ENCODE data around the gene OPCML.

The OPCML gene

DNA sequence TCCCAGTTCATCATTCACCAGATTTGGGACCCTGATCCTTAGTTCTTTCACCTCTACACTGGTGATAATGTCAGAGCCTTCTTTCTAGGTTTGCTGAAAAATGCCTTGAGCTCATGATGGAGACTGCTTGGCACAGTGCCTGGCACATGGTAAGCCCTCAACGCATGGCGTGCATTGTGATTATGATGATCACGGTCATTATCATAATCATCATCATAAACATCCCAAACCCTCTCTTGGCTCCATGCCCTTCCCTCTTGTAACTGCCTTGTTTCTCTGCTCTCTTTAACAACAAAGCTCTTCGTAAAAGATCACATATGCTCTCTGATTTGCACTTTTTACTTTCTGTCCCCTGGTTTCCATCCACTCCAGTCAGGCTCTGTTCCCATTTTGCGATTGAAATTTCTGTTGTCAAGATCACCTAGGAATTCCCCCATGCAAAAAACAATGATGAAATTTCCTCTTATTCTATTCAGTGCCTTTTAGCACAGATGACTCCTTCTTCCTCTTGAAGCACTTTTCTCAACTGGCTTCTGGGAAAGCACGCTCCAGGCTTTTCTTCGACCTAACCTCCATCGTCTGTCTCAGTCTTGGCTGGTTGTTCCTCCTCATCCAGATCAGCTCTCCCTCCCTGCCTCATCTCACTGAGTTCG is 479.1 kb downstream of the OPCML start:
- TF ChIP-seq ZNF274 (IDR thresholded peaks at IDR 0.05; ENCODE audit: low read depth, low read length) = no peak
- H3K4me3 ChIP-seq (ENCODE audit: low read length) = no peak overlapping the region

DNA sequence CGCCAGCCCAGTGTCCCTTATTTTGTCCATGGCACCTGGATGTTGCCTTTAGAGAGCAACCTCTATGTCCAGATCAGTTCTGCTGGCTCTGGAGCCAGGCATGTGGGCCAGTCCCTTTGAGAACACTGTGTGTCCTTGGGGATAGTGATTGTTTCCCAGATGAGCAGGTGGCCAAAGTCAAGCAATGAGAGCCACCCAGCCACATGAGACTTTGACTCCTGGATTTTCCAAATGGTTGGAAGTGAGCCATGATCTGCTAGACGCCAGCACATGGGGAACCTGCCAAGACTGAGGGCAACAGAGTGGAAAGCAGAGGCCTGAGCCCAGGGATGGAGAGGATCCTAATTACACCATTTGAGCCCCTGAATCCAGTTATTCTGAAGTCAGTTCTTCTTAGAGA is 479.8 kb downstream of the OPCML start:
- H3K4me3 ChIP-seq (ENCODE audit: low read length) = no peak overlapping the region

GRCh38 chr11:133049244-133050019 is 482.9 kb downstream of the OPCML start:
- no peak for TF ChIP-seq ZNF274 (IDR thresholded peaks at IDR 0.05; ENCODE audit: low read depth, low read length)
- no peak overlapping the region for H3K4me3 ChIP-seq (ENCODE audit: low read length)

More for the DNA sequence above, 479.8 kb downstream of the OPCML start:
- TF ChIP-seq ZNF274 (IDR thresholded peaks at IDR 0.05; ENCODE audit: low read depth, low read length) = no peak

DNA sequence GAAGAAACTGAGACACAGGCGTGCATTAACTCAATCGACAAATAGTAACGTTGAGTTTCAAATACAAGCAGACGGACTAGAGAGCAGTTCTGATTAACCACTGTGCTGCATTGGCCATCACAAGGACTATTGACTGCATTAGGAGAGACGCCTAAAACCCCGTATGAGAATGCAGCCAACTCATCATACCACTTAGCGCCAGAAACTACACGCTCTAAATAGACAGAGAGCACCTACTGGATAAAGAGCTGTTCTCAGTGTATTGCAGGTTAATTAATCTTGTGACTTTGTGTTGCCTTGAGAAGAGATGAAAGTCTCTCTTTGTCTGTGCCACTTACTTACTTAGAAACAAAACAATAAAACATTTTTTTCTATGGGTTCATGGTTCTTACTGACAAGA is 484.0 kb downstream of the OPCML start:
- TF ChIP-seq ZNF274 (IDR thresholded peaks at IDR 0.05; ENCODE audit: low read depth, low read length) = no peak
- no peak overlapping the region for H3K4me3 ChIP-seq (ENCODE audit: low read length)

DNA sequence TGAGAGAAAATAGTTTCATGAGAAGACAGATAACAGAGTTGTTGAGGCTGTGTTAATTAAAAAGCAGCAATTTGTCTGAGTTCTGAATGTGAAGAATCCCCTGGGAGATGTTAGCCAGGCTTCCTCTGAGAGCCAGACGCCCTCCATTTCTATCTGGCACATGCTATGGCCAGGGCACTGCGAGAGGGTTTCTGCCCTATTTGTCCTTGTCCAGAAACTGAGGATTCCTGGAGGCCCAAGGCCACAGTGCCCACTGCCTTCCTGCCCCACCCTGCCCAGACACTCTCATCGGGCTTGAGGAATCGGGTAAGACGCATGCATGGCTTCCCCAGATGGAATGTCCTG is 484.6 kb downstream of the OPCML start:
- no peak for TF ChIP-seq ZNF274 (IDR thresholded peaks at IDR 0.05; ENCODE audit: low read depth, low read length)
- H3K4me3 ChIP-seq (ENCODE audit: low read length) = no peak overlapping the region

DNA sequence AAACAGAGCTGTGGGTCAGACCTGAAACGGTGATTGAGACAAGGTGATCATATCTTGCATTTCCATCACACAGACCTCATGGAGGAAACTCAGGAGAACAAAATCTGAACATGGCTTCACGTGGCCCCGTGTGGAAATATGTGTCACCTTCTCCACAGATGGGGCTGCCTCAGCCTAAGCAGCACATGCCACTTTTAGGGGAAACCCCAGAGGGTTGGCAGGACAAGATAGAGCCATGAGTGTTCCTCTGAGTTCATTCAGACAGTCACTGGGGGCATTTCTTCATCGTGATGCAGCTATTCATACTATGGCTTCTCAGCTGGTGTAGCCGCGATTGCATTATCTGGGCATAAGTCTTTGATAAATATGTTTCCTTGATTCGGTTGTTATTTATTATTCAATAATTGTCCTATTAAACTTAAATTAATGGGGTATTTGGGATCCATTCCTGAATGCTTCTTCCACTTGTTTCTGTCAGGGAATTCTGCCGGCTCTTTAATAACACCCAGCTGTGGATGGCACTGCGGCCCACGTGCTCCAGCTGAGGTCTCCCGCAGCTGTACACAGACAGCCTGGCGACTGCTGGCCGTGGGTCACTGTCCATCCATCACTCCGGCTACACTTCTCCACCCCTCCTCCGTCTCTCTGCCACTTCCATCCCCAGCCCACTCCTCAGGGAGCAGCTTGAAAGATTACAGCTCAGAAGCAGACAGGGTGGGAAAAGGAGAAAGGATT is 485.1 kb downstream of the OPCML start:
- TF ChIP-seq ZNF274 (IDR thresholded peaks at IDR 0.05; ENCODE audit: low read depth, low read length) = no peak

GRCh38 chr11:133046252-133046651 is 486.0 kb downstream of the OPCML start:
- no peak overlapping the region for H3K4me3 ChIP-seq (ENCODE audit: low read length)
- no peak for TF ChIP-seq ZNF274 (IDR thresholded peaks at IDR 0.05; ENCODE audit: low read depth, low read length)

More for the DNA sequence above, 485.1 kb downstream of the OPCML start:
- no peak overlapping the region for H3K4me3 ChIP-seq (ENCODE audit: low read length)

GRCh38 chr11:133041928-133042882 is 490.1 kb downstream of the OPCML start:
- TF ChIP-seq ZNF274 (IDR thresholded peaks at IDR 0.05; ENCODE audit: low read depth, low read length) = no peak
- H3K4me3 ChIP-seq (ENCODE audit: low read length) = no peak overlapping the region

DNA sequence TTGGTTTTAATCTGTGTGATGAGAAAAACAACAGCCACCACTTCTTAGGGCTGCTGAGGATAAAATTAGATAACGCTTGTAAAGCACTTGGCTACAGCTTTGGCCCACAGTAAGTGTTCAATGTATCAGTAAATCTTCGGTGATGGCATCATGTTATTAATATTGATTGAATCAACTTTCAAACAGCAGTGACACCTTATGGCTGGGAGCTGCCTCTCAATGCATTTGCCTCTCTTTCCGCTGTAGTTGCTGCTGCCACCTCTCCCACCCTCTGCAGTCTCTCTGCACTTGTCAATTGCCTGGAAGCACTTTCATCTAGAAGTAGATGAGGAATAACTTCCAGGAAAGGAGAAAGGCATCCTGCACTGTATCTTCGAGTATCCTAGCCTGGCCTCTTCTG is 491.1 kb downstream of the OPCML start:
- no peak for TF ChIP-seq ZNF274 (IDR thresholded peaks at IDR 0.05; ENCODE audit: low read depth, low read length)
- no peak overlapping the region for H3K4me3 ChIP-seq (ENCODE audit: low read length)

GRCh38 chr11:133040289-133040900 is 491.9 kb downstream of the OPCML start:
- H3K4me3 ChIP-seq (ENCODE audit: low read length) = no peak overlapping the region
- no peak for TF ChIP-seq ZNF274 (IDR thresholded peaks at IDR 0.05; ENCODE audit: low read depth, low read length)

DNA sequence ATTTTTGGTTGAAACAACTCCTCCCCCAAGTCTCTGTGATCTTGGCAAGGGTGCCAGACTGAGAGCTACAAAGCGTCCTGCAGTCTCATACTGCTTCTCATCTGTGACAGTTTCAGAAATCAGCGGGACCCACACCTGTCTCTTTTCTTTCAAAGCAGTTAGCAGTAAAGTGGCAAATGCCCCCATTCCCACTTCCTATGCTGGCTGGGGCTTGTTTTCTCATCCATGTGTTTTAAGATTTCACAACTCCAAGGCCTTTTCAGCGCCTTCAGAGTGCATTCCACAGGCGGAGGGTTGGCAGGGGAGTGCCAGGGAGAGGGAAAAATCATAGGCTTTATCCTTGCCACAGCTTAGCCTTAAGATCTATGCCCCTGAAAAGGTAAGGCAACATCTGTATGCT is 493.5 kb downstream of the OPCML start:
- no peak for TF ChIP-seq ZNF274 (IDR thresholded peaks at IDR 0.05; ENCODE audit: low read depth, low read length)

GRCh38 chr11:133034929-133035328 is 497.4 kb downstream of the OPCML start:
- TF ChIP-seq ZNF274 (IDR thresholded peaks at IDR 0.05; ENCODE audit: low read depth, low read length) = no peak
- no peak overlapping the region for H3K4me3 ChIP-seq (ENCODE audit: low read length)

More for the DNA sequence above, 493.5 kb downstream of the OPCML start:
- H3K4me3 ChIP-seq (ENCODE audit: low read length) = no peak overlapping the region

DNA sequence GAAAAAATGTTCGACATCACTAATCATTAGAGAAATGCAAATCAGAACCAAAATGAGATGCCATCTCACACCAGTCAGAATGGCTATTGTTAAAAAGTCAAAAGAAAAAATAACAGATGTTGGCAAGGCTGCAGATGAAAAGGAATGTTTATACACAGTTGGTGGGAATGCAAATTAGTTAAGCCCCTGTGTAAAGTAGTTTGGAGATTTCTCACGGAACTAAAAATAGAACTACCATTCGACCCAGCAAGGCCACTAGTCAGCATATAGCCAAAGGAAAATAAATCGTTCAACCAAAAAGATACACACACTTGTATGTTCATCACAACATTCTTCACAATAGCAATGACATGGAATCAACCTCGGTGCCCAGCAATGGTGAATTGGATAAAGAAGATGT is 503.2 kb downstream of the OPCML start:
- no peak for TF ChIP-seq ZNF274 (IDR thresholded peaks at IDR 0.05; ENCODE audit: low read depth, low read length)
- H3K4me3 ChIP-seq (ENCODE audit: low read length) = no peak overlapping the region
